NCI-H187 (cell line): ENCODE measurements around the gene FAM131B.

ENCODE experiments used
- DNase-seq, 2 experiments: peaks; one replicate each; lab custom pipeline; 2025; lab: John Stamatoyannopoulos, UW

Gene FAM131B

GRCh38 chr7:143321242-143321641 is 41.3 kb downstream of the FAM131B start:
- DNase-seq: no peak

GRCh38 chr7:143320620-143321019 is 41.9 kb downstream of the FAM131B start:
- no peak for DNase-seq

DNA sequence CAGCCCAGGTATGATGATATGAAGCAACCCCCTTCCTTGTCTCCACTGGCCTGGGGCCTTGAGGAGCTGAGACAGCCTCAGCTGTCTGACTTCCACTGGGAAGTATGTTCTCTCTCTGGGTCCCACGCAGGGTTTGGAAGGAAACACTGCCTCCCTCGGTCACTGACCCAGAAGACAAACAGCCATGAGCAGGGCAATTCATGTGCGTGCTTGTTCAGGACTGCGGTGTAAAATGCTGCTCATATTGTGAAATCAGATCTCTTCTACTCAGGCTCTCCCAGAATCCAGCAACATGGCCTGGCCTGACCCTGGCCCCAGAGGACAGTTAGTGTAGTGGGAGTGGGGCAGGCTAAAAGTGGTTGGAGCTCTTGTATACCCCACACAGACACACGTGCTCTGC is 43.9 kb downstream of the FAM131B start:
- DNase-seq: no peak

DNA sequence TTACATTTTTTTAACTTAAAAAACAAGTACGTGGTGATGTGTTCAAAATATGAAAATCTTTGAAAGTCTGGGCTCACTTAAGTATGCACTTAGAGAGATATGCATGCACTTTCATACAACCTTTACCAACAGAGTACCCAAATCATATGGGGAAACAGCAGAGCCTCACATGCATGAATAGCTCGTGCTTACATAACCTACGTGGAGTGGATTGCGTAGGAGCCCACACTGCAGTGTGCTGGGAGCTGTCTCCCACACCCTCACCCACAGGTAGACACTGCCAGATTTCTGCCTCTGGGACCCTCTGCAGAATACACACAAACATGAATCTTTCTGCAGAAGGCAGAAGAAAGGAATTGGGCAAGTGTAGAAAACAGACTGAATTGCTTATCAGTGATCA is 46.0 kb downstream of the FAM131B start:
- no peak for DNase-seq

GRCh38 chr7:143315776-143316175 is 46.7 kb downstream of the FAM131B start, which contains the start of gene CLCN1:
CLCN1 (plus strand) TSS chr7:143316111; CDS start chr7:143316213, 102 bp downstream.
- DNase-seq: no peak

DNA sequence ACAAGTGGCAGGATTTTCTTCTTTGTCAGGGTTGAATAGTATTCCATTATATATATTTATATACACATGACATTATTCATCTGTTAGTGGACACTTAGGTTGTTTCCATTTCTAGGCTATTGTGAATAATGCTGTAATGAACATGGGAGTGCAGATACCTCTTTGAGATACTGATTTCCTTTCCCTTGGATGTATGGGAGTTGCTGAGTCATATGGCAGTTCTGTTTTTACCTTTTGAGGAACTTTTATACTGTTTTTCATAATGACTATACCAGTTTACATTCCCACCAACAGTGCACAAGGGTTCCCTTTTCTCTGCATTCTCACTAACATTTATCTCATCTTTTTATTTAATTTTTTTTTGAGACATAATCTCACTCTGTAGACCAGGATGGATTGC is 48.4 kb downstream of the FAM131B start:
- DNase-seq: no peak

DNA sequence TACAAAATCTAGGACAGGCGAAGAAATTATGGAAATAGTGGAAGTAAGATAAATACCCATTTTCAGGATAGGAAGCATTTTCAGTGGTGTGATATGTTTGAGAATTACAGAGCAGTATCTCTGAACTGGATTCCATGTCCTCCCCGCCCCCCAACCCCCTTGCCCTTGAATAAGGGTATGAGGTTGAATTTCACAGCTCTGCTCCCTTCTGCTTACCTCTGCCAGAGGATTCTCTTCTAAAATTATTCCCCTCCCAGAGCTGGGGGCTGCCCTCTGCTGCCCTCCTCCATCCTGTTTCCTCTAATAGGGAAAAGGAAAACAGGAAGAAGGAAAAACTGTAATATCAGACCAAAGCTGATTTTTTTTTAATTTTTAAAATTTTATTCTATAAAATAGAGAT is 53.9 kb downstream of the FAM131B start:
- DNase-seq: no peak

DNA sequence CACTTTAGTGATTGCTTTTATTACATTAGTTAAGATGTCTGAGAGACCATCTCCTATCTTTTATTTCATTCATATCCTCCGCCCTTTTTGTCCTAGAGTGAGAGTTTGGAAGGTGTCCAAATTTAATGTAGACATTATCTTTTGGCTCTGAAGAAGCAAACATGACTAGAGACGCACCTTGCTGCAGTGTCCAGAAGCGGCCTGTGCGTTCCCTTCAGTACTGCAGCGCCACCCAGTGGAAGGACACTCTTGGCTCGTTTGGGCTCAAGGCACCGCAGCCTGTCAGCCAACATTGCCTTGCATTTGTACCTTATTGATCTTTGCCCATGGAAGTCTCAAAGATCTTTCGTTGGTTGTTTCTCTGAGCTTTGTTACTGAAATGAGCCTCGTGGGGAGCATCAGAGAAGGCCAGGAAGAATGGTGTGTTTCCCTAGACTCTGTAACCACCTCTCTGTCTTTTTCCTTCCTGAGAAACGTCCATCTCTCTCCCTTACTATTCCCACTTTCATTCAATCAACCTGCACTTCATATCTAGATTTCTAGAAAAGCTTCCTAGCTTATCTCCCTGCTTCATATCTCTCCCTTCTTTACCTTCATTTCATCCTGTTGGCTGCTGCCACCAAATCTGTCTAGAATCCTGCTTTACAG is 57.0 kb downstream of the FAM131B start:
- DNase-seq: no peak

DNA sequence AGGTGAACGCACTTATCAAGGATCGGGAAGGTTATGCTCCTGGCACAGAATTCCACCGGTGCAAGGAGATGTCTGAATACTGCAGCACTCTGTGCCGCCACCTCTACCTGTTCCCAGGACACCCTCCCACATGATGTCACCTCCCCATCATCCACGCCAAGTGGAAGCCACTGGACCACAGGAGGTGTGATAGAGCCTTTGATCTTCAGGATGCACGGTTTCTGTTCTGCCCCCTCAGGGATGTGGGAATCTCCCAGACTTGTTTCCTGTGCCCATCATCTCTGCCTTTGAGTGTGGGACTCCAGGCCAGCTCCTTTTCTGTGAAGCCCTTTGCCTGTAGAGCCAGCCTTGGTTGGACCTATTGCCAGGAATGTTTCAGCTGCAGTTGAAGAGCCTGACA is 57.6 kb downstream of the FAM131B start:
- DNase-seq: no peak

- no peak for DNase-seq
Observed at GRCh38 chr7:143303733-143304132, 58.8 kb downstream of the FAM131B start.
